ENCODE data around the gene IL17C. TPM values are rescaled to one million over a fixed set of nuclear protein-coding genes. Genes with fewer than 3 reads are reported as not detected.

Gene IL17C
- total RNA-seq, 1 donor from 2014 or later = 0.23 TPM

GRCh38 chr16:88619859-88620815, 18.2 kb upstream of the IL17C start:
- H3K4me1 Mint-ChIP-seq = peaks cover 9% of the 10 kb centered on the region
- H3K27me3 Mint-ChIP-seq (ENCODE audit: low read depth) = no peaks in the 10 kb centered on the region
- no peaks in the 10 kb centered on the region for H3K36me3 Mint-ChIP-seq (ENCODE audit: low read depth)
- no peaks in the 10 kb centered on the region for H3K9me3 Mint-ChIP-seq
- no peak for TF ChIP-seq CTCF (conservative IDR thresholded peaks at IDR 0.05)
- H3K4me3 Mint-ChIP-seq = no peak overlapping the region
- no peak for DNase-seq (ENCODE audit: low read depth, low spot score)
- H3K27ac Mint-ChIP-seq (ENCODE audit: unreplicated experiment) = peak overlapping the region; percentile 12

GRCh38 chr16:88622125-88622524, 16.2 kb upstream of the IL17C start:
- H3K9me3 Mint-ChIP-seq = no peaks in the 10 kb centered on the region
- no peak for DNase-seq (ENCODE audit: low read depth, low spot score)
- peaks cover 9% of the 10 kb centered on the region for H3K4me1 Mint-ChIP-seq
- no peak for TF ChIP-seq CTCF (conservative IDR thresholded peaks at IDR 0.05)
- no peaks in the 10 kb centered on the region for H3K36me3 Mint-ChIP-seq (ENCODE audit: low read depth)
- no peaks in the 10 kb centered on the region for H3K27me3 Mint-ChIP-seq (ENCODE audit: low read depth)
- no peak overlapping the region for H3K27ac Mint-ChIP-seq (ENCODE audit: unreplicated experiment)
- no peak overlapping the region for H3K4me3 Mint-ChIP-seq

GRCh38 chr16:88622866-88623265, 15.5 kb upstream of the IL17C start:
- no peaks in the 10 kb centered on the region for H3K36me3 Mint-ChIP-seq (ENCODE audit: low read depth)
- peaks cover 9% of the 10 kb centered on the region for H3K4me1 Mint-ChIP-seq
- no peaks in the 10 kb centered on the region for H3K9me3 Mint-ChIP-seq
- TF ChIP-seq CTCF (conservative IDR thresholded peaks at IDR 0.05) = no peak
- H3K27ac Mint-ChIP-seq (ENCODE audit: unreplicated experiment) = no peak overlapping the region
- DNase-seq (ENCODE audit: low read depth, low spot score) = no peak
- no peak overlapping the region for H3K4me3 Mint-ChIP-seq
- no peaks in the 10 kb centered on the region for H3K27me3 Mint-ChIP-seq (ENCODE audit: low read depth)

- Mint-ChIP-seq H3K27ac (ENCODE audit: unreplicated experiment) (peak overlapping the region; percentile 12), H3K36me3 (ENCODE audit: low read depth) (no peaks in the 10 kb centered on the region), H3K4me1 (peaks cover 2% of the 10 kb centered on the region), H3K4me3 (no peak overlapping the region), H3K27me3 (ENCODE audit: low read depth) (no peaks in the 10 kb centered on the region), H3K9me3 (no peaks in the 10 kb centered on the region)
- TF ChIP-seq CTCF (conservative IDR thresholded peaks at IDR 0.05) = no peak
- DNase-seq (ENCODE audit: low read depth, low spot score) = no peak
Observed at GRCh38 chr16:88623858-88624257, 14.5 kb upstream of the IL17C start.

GRCh38 chr16:88624481-88624880, 13.9 kb upstream of the IL17C start:
- H3K4me3 Mint-ChIP-seq = no peak overlapping the region
- DNase-seq (ENCODE audit: low read depth, low spot score) = no peak
- H3K9me3 Mint-ChIP-seq = no peaks in the 10 kb centered on the region
- no peak overlapping the region for H3K27ac Mint-ChIP-seq (ENCODE audit: unreplicated experiment)
- H3K4me1 Mint-ChIP-seq = no peaks in the 10 kb centered on the region
- H3K36me3 Mint-ChIP-seq (ENCODE audit: low read depth) = no peaks in the 10 kb centered on the region
- TF ChIP-seq CTCF (conservative IDR thresholded peaks at IDR 0.05) = no peak
- no peaks in the 10 kb centered on the region for H3K27me3 Mint-ChIP-seq (ENCODE audit: low read depth)

Data from neural crest cell (in vitro differentiated cells).